Left colon (tissue), 2 donors: ENCODE measurements around the gene ZNF460. TPM values are rescaled to one million over a fixed set of nuclear protein-coding genes. Genes with fewer than 3 reads are reported as not detected.
"Not testable (repeated sequence)": the region's sequence is repeated elsewhere in the genome, so short reads cannot be mapped to it uniquely, and the experiment has no call there.

ENCODE experiments used
- ATAC-seq: fragments of 200-7000 bp; cut with Tn5 transposase; one replicate; pipeline ENCODE4 v1.9.1; 2020; ENCODE audit warnings: mild to moderate bottlenecking, moderate library complexity
- DNase-seq, 2 donors: peaks; one replicate each; pipeline ENCODE4 v3.0.0-alpha.2; 2020
- intact Hi-C, 2 donors: fragments of 100-400 bp; cut with DNase I in 1 of 2; cut with micrococcal nuclease in 1 of 2; formaldehyde crosslinking; loops; one replicate each; pipeline versions ENCODE4 v1.11.2 to v1.14.0; 2022; cut with DNase I, micrococcal nuclease
- total RNA-seq, 2 donors: library from RNA; stranded (reverse); fragmentation: NEBNext Ultra II Directional; extraction: Animal tissue kit (Norgen Biotek cat#: 25700); gene quantifications; one replicate each; pipeline ENCODE4 v1.2.1, GENCODE V29; 2021
- donor health status: DM: no; HTN: no; CAD: no.
- donor health status: DM: yes; HTN: yes; CAD: no.

The ZNF460 gene
- total RNA-seq, 2 donors from 2014 or later = 33.1 to 41.6 TPM

DNA sequence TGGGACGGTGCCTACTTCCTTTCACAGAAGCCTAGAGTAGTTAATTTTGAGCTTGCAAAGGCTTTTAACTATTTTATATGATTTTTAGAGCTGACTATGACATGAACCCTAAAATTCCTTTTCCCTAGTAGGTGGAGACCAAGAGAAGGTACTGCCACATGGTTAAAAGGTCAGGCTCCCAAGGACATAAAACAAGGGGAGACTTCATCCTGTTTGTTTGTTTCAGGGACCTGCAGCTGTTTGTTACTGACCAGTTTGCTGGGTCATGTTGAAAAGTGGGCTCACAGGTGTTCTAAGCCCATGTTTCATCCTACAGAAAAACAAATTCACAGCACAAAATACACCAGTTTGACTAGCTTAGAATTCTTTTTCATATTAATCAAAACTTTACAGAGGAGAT, 3.9 kb upstream of the ZNF460 start:
- no peak for ATAC-seq
- no peak for DNase-seq
- intact Hi-C loops = no loop called here

DNA sequence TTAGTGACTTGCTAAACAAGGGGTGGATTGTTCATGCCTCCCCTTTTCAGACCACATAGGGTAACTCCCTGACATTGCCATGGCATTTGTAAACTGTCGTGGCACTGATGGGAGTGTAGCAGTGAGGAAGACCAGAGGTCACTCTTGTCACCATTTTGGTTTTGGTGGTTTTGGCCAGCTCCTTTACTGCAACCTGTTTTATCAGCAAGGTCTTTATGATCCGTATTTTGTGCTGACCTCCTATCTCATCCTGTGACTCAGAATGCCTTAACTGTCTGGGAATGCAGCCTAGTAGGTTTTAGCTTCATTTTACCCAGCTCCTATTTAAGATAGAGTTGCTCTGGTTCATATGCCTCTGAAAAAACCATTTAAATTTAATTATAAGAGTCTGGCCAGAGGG, 1.8 kb upstream of the ZNF460 start:
- DNase-seq, ATAC-seq, intact Hi-C loops: not testable (repeated sequence)

DNA sequence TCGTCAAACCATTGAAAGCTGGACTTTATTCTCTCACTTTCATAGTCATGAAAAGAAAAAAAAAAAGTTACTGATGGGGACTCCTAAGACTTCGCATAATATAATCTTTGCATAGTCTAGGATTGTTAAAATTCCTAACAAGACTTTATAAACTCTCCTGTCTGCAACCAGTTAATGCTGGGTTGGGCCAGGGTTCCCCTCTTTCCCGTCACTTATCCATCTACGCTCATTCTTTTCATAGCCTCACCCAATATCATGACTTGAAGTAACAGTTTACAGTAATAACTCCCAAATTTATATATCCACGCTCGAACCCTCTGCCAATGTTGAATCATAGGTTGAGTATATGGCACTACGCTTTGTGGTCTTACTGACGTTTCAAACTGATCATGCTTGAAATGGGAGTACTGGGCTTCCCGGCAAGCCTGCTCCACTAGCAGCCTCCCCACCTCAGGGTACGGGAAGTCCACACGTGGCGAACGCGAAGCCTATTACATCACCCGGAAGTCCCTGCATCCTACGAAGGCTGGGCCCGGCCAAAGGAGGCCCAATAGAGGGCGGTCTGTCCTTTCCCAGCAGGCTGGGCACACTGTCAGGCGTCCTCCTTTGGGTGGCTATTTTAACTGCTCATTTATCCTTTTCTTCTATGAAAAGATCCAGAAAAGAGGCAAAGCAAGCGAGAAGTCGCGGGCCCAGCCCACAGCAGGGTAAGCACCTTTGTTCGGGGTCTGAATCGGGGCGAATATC, 694 bp upstream of the ZNF460 start:
- DNase-seq (peak; percentile 89 to 95), ATAC-seq (peak; percentile 91)
- intact Hi-C loops = loop anchor here in 1 of 2 donors (5.0 kb wide), 1 partner anchor 37 kb away; the partner anchor contains the start of gene ZNF805

DNA sequence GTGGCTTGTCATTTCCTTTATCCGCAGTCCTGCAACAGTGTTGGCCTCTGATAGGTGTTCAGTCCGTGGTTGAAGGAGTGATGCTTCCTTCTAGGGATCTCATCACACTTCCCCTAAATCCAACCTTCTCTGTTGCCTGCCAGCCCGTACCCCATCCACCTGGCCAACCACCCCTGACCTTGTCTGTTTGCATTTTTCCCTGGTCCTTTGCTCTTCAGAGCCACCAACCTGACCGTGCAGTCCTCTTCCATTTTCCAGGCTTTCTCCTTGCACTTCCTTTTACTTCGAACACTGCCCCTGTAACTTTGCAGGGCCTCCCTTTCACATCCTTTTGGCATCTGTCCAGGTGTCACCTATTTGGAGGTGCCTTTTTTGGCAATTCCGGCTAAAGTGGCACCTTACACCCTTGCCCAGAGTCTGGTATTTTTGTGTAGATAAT, 696 bp downstream of the ZNF460 start:
- peak in 1 of 2 donors; percentile 11 for DNase-seq
- ATAC-seq = no peak
- intact Hi-C loops = loop anchor here in 1 of 2 donors (5.0 kb wide), 1 partner anchor 39 kb away; the partner anchor contains the start of gene ZNF805

DNA sequence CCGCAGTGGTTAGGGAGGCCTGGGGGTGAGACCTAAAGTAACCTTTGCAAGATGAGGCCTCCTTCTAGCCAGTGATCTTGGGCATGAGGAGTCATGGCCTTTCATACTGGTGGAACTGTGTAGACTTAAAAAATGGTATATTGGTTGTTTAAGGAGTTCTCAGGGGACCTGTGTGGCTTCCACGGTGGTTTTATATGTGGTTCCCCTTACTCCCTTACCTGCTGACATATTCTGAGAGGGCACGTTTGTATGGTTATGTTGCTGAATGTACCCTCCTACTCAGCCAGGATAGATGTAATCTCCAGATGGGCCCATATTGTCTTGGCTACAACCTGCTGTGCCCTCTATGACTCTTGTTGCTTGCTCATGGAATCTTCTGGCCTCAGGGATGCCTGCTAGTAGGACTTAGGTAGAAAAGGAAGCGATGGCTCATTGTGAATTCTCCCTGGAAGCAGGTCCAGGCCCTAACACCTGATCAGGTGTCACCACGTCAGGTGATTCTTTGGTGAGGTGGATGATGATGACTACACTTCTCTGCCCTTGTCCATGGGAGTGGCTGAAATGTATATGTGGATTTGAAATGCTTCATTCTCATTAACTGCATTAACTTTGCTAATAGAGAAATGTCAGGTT, 1.8 kb downstream of the ZNF460 start:
- ATAC-seq (no peak), DNase-seq (no peak)
- intact Hi-C loops = loop anchor here in 1 of 2 donors (5.0 kb wide), 1 partner anchor 40 kb away; the partner anchor contains the start of gene ZNF805

DNA sequence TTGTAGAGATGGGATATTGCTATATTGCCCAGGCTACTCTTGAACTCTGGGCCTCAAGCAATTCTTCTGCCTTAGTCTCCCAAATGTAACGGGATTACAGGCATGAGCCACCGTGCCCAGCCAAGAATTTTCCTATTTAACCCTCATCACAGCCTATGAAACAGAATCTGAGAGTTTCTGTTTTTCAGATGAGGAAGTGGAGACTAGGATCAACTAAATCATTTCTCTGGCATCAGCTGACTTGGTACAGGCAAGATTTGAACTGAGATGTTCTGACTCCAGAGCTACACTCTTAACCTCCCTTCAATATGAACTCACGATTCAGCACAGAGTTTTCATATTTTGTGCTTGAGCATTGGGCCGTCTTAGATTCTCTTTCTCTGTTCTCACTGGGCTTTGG, 8.1 kb downstream of the ZNF460 start:
- DNase-seq = no peak
- no peak for ATAC-seq
- intact Hi-C loops = no loop called here

DNA sequence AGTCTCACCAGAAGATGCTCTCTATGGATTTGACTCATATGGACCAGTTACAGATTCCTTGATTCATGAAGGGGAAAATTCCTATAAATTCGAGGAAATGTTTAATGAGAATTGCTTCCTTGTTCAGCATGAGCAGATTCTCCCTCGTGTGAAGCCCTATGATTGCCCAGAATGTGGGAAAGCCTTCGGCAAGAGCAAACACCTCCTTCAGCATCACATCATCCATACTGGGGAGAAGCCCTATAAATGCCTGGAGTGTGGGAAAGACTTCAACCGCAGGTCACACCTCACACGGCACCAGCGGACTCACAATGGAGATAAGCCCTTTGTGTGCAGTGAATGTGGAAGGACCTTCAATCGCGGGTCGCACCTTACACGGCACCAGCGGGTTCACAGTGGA, 10.7 kb downstream of the ZNF460 start:
- intact Hi-C loops = no loop called here
- no peak for DNase-seq
- no peak for ATAC-seq

DNA sequence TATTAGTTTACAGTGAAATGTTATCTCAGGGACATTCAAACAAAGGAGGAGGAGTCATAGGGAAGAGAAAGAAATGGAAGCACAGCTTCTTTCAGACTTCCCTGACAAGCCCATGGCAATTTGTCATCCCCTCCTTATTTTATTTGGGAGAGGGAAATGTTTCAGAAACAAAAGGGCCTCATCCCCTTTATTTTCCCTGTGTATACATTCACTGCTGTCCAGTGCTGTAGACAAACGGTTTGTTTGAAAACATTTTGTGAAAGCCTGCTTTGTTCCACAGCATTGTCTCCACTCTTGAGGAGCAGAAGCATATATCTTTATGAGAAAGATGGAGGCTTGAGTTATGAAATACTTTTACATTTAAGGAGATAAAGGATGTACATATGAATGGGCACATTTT, 12.3 kb downstream of the ZNF460 start:
- ATAC-seq (no peak), DNase-seq (no peak)
- intact Hi-C loops = no loop called here

DNA sequence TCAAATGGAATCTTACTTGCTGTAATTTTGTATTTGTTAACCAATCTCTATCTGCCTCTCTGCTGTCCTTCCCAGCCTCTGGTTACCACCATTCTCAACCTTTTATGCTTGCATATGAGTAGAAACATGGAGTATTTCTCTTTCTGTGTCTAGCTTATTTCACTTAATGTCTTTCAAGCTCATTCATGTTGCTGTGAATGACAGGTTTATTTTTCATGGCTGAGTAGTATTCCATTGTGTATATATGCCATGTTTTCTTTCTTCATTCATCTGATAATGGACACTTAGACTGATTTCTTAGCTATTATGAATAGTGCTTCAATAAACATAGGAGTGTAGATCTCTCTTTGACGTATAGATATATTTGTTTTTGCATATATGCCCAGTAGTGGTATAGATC, 13.4 kb downstream of the ZNF460 start:
- DNase-seq = no peak
- intact Hi-C loops = no loop called here
- no peak for ATAC-seq

DNA sequence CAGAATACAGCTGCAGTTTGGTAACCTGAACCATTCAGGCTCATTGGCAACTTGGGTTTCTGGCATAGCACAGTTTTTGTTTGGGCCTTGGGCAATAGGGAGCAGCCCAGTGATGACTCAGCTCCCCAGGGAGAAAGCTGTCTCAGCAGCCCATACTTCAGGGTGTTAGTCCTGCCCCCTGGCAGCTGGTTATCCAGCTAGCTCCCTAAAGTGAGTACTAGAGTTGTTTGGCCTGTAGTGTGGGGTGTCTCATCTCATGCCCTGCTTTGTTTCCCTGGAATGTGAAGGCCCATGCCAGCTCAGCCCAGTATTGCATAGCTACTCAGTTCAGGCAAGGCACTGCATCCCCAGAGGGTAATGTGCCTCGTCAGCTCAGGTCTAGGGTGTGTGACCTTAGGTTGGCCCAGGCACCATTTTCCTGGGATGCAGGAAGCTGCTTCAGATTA, 21.8 kb downstream of the ZNF460 start:
- peak; percentile 12 for ATAC-seq
- DNase-seq = no peak
- intact Hi-C loops = no loop called here

DNA sequence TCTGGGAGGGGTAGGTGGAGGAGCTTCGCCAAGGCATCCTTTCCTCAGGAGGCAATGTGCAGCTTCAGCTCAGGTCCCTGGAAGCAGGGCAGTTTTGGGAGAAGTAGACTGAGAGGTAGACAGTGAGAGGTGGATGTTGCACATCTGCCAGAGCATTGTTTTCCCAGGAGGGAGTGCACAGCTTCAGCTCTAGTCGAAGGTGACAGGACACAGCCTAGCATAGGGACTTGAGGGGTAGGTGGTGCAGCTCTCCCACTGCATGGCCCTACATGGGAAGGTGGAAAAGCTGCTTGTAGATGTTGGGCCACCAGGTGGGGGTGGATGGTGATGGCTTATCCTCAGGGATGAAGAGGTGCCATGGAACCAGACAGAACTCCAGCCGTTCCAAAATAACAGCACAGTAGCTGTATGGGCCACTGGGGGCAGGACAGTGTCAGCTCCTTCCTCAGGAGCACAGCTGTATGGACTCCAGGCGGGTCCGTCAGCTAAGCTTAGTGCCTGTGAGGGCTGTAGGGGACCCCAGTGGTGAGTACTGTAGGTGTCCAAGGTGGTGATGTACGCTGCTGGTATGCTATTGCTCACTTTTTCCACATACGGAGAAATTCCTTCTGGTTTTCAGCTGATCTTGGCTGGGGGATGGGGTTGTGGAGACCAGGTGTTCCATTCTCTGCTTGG, 22.6 kb downstream of the ZNF460 start:
- DNase-seq = no peak
- no peak for ATAC-seq
- intact Hi-C loops = no loop called here

DNA sequence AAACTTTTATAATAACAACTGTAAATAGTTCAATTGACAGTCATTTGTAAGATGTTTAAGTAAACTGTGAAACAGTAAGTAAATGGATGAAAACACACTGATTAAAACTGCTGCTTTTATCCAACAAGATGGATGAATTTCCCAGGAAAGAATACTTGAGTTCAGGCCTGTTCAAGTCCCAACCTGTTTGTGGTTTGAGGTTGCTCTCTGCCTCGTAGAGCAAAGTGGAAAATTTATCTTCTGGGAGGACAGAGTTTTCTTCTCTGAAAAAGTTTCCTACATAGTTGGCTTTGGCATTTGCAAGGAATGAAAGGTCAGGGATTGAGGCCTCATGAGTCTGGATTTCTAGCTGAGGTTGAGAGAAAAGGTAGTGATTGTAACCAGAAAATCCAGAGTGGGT, 24.8 kb downstream of the ZNF460 start:
- intact Hi-C loops = no loop called here
- DNase-seq (no peak), ATAC-seq (no peak)

DNA sequence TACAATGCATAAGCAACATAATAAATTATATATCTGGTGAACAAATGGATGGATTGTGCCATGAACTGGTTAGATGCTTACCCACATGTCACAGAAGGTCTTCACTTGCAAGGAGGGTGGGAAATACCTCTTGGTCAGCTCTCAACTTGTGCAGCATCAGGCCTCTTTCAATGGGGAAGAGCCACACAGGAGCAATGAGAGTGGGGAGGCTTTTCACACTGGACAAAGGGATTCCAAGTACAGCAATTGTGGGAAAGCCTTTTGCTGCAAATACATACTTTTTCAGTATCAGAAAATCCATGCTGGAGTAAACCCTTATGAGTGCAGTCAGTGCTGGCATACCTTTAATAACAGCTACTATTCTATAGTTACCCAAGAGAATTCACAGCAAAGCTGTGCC, 28.2 kb downstream of the ZNF460 start:
- DNase-seq = no peak
- intact Hi-C loops = no loop called here
- ATAC-seq = no peak

DNA sequence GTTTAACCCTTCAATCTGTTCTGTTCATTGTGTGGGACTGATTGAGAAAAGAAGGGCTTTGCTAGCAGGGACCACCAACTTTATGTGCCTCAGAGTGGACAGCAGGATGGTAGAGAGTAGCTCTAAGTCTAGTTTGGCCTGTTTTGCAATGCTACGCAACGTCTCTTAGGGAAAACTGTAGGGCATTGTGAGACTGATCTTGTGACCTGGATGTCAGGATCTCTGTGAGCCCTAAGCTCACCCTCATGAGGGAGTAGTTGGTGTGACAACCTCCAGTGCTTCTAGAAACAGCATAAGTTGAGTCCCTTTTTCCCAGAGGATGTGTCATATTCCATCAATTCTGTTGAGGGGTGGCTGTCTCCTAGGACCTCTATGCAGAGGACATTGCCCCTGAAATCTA, 30.5 kb downstream of the ZNF460 start:
- intact Hi-C loops = no loop called here
- ATAC-seq (no peak), DNase-seq (no peak)

DNA sequence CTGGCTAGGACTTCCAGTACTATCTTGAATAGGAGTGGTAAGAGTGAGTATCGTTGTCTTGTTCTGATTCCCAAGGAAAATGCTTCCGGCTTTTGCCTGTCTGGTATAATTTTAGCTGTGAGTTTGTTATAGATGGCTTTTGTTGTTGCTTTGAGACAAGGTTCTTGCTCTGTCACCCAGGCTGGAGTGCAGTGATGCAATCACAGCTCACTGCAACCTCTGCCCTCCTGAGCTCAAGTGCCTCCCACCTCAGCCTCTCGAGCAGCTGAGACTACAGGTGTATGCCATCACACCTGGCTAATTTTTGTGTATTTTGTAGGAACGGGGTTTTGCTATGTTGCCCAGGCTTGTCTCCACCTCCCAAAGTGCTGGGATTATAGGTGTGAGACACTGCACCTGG, 33.9 kb downstream of the ZNF460 start:
- DNase-seq (no peak), ATAC-seq (no peak)
- intact Hi-C loops = no loop called here

DNA sequence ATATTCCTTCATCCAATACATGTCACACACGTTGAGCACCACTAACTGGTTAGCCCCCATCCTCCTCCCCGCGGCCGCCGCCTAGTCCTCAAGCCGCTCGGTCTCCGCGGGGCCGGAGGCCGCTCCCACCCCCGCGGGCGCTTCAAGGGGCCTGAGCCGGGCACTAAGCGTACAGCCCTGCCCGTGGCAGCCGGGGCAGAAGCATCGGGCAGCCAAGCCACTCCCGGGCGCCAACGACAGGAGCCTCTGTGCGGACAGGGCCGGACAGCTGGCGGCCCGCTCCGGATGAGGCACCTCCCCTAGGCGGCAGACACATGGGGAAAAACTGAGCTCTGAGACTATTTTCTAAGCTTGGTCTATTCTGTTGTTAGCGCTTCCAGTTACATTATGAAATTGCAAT, 37.2 kb downstream of the ZNF460 start:
- intact Hi-C loops = no loop called here
- DNase-seq (no peak), ATAC-seq (no peak)

DNA sequence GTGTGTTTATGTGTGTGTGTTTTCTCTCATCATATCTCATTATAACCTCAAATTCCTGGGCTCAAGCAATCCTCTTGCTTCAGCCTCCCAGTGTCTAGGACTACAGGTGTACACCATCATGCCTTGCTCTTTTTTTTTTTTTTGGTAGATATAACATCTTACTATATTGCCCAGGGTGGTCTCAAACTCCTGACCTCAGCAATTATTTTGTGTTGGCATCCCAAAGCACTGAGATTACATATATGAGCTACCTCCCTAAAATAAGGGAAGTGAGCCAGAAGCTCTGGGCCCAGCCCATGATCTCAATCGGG, 39.5 kb downstream of the ZNF460 start:
- intact Hi-C loops = no loop called here

DNA sequence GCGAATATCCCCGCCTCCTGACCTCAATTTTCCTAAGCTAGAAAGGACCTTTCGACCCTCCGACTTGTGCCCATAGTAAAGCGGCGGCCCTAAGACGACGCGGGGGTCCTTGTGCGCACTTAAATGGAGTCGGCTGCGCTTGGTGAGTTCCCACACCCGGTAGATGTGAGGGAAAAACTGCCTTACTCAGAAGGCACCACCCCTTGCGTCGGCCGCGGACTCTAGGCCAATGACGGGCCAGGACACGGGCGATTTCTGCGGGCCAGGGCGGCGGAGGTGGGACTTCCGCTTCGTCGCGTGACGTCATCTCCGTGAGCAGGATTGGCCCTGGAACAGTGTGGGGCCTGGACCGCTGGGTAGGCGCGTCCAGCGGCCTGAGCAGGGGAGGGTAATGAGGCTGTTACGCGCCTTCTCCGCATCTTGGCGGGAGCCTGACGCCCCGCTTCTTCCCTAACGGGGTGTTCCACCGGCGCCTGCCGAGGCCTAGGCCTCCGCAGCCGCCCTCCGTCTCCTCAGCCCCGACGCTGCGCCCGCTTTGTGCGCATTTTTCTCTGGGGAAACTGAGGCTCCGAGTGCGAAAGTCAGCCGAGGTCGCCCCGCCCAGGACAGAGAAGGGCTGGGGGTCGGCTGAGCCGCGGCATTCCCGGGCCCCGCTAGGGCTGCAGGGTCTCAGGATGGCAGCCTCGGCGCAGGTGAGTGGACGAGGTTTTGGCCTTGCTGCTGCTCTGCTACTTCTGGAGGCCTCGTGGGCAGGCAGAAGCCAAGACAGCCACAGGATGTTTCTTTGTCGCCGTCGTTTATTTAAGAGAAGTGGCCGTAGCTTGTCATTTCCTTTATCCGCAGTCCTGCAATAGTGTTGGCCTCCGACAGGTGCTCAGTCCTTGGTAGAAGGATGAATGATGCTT, 40.1 kb downstream of the ZNF460 start, which contains the start of gene ZNF543:
TSS of gene ZNF543 (plus strand) at position 293 of the 905 bp plus-strand sequence. CDS start at position 675, 382 bp downstream.
- ATAC-seq (peak; percentile 100), DNase-seq (peak; percentile 96 to 98)
- intact Hi-C loops = no loop called here

More for the DNA sequence above, 39.5 kb downstream of the ZNF460 start:
- DNase-seq = no peak
- ATAC-seq = peak; percentile 20

DNA sequence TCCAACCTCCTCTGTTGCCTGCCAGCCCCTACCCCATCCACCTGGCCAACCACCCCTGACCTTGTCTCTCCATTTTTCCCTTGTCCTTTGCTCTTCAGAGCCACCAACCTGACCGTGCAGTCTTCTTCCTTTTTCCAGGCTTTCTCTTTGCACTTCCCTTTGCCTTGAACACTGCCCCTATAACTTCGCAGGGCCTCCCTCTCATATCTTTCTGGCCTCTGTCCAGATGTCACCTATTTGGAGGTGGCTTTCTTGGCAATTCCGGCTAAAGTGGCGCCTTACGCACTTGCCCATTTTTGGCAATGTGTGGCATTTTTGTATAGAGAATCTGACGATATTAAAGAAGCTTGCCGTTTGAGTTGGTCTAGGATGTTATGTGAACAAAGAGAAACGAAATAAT, 40.8 kb downstream of the ZNF460 start:
- no peak for ATAC-seq
- DNase-seq = no peak
- intact Hi-C loops = no loop called here
